SK-N-SH treated with all-trans-retinoic acid at 6 μM for 48 hours (cell line): ENCODE measurements around the gene THRB.

Source experiments
- ATAC-seq: fragments of 200-7000 bp; cut with Tn5 transposase; 3 replicates; pipeline ENCODE4 v1.9.1; 2020; ENCODE audit warnings: mild to moderate bottlenecking, moderate library complexity
- ARNTL ChIP-seq: fragments of 450-650 bp; formaldehyde crosslinking; IDR thresholded peaks from 2 replicates; pipeline ENCODE4 v1.5.0; 2020; ENCODE audit warnings: low read depth, mild to moderate bottlenecking, moderate library complexity, borderline replicate concordance
- CREB5 ChIP-seq: fragments of 250-450 bp; sonication (Bioruptor Pico); IDR thresholded peaks from 2 replicates; pipeline ENCODE4 v1.5.1; 2020; ENCODE audit warnings: low read depth, mild to moderate bottlenecking, moderate library complexity
- CSDC2 ChIP-seq: fragments of 250-450 bp; sonication (Bioruptor Pico); IDR thresholded peaks from 2 replicates; pipeline ENCODE4 v1.5.0; 2020; ENCODE audit warnings: mild to moderate bottlenecking, moderate library complexity
- ESRRG ChIP-seq: fragments of 250-450 bp; sonication (Bioruptor Pico); IDR thresholded peaks from 2 replicates; pipeline ENCODE4 v1.6.1; 2021; ENCODE audit warnings: mild to moderate bottlenecking
- GLIS3 ChIP-seq: fragments of 250-450 bp; sonication (Bioruptor Pico); IDR thresholded peaks from 2 replicates; pipeline ENCODE4 v1.5.0; 2020; ENCODE audit warnings: mild to moderate bottlenecking, moderate library complexity
- ISL1 ChIP-seq: fragments of 250-450 bp; sonication (Bioruptor Pico); IDR thresholded peaks from 2 replicates; pipeline ENCODE4 v2.1.2; 2022; ENCODE audit warnings: mild to moderate bottlenecking, moderate library complexity
- OSR1 ChIP-seq: fragments of 250-450 bp; sonication (Bioruptor Pico); IDR thresholded peaks from 2 replicates; pipeline ENCODE4 v1.8.0; 2022; ENCODE audit warnings: moderate library complexity, mild to moderate bottlenecking, inconsistent platforms
- PATZ1 ChIP-seq: fragments of 250-450 bp; sonication (Bioruptor Pico); IDR thresholded peaks from 2 replicates; pipeline ENCODE4 v1.8.0; 2020; ENCODE audit warnings: mild to moderate bottlenecking, moderate library complexity, borderline replicate concordance
- PPARA ChIP-seq: fragments of 250-450 bp; sonication (Bioruptor Pico); IDR thresholded peaks from 2 replicates; pipeline ENCODE4 v1.5.0; 2020; ENCODE audit warnings: mild to moderate bottlenecking, borderline replicate concordance
- RARB ChIP-seq: fragments of 250-450 bp; sonication (Bioruptor Pico); IDR thresholded peaks from 2 replicates; pipeline ENCODE4 v1.8.0; 2021; ENCODE audit warnings: mild to moderate bottlenecking, moderate library complexity
- SNAI2 ChIP-seq: fragments of 250-450 bp; sonication (Bioruptor Pico); IDR thresholded peaks from 2 replicates; pipeline ENCODE4 v1.5.0; 2020; ENCODE audit warnings: mild to moderate bottlenecking, moderate library complexity
- TCF4 ChIP-seq: fragments of 250-450 bp; sonication (Bioruptor Pico); IDR thresholded peaks from 2 replicates; pipeline ENCODE4 v1.8.0; 2021; ENCODE audit warnings: mild to moderate bottlenecking, moderate library complexity, borderline replicate concordance
- ZC3H10 ChIP-seq: fragments of 250-450 bp; sonication (Bioruptor Pico); IDR thresholded peaks from 2 replicates; pipeline ENCODE4 v1.5.1; 2021; ENCODE audit warnings: mild to moderate bottlenecking, moderate library complexity
- ZFP30 ChIP-seq: fragments of 450-650 bp; formaldehyde crosslinking; IDR thresholded peaks from 2 replicates; pipeline ENCODE4 v1.5.0; 2022; ENCODE audit warnings: mild to moderate bottlenecking, moderate library complexity
- ZNF565 ChIP-seq: fragments of 450-650 bp; formaldehyde crosslinking; conservative IDR thresholded peaks from 2 replicates; pipeline ENCODE4 v1.5.0; 2020; ENCODE audit warnings: low read depth, mild to moderate bottlenecking, moderate library complexity
- ZNF70 ChIP-seq: fragments of 450-650 bp; formaldehyde crosslinking; IDR thresholded peaks from 2 replicates; pipeline ENCODE4 v1.5.0; 2020; ENCODE audit warnings: mild to moderate bottlenecking, moderate library complexity
- ZNF8 ChIP-seq: fragments of 450-650 bp; formaldehyde crosslinking; IDR thresholded peaks from 2 replicates; pipeline ENCODE4 v1.5.0; 2020; ENCODE audit warnings: mild to moderate bottlenecking, moderate library complexity
- TF ChIP-seq, protein P1 (sequence below): fragments of 250-450 bp; sonication (Bioruptor Pico); IDR thresholded peaks from 2 replicates; pipeline ENCODE4 v1.5.0; 2020; ENCODE audit warnings: mild to moderate bottlenecking, moderate library complexity
- TF ChIP-seq, protein P2 (sequence below): fragments of 250-450 bp; sonication (Bioruptor Pico); IDR thresholded peaks from 2 replicates; pipeline ENCODE4 v1.5.1; 2021; ENCODE audit warnings: mild to moderate bottlenecking, moderate library complexity

THRB gene

GRCh38 chr3:24407980-24408680 lies 86.5 kb downstream of the THRB start:
- no peak for ATAC-seq
- TF ChIP-seq ZNF8 (CRISPR knock-in tag) (no peak), ZFP30 (CRISPR knock-in tag) (no peak), PPARA (CRISPR knock-in tag) (no peak), RARB (CRISPR knock-in tag) (no peak), TCF4 (no peak), CSDC2 (no peak), GLIS3 (CRISPR knock-in tag) (no peak)
- TF ChIP-seq, protein P1, sequence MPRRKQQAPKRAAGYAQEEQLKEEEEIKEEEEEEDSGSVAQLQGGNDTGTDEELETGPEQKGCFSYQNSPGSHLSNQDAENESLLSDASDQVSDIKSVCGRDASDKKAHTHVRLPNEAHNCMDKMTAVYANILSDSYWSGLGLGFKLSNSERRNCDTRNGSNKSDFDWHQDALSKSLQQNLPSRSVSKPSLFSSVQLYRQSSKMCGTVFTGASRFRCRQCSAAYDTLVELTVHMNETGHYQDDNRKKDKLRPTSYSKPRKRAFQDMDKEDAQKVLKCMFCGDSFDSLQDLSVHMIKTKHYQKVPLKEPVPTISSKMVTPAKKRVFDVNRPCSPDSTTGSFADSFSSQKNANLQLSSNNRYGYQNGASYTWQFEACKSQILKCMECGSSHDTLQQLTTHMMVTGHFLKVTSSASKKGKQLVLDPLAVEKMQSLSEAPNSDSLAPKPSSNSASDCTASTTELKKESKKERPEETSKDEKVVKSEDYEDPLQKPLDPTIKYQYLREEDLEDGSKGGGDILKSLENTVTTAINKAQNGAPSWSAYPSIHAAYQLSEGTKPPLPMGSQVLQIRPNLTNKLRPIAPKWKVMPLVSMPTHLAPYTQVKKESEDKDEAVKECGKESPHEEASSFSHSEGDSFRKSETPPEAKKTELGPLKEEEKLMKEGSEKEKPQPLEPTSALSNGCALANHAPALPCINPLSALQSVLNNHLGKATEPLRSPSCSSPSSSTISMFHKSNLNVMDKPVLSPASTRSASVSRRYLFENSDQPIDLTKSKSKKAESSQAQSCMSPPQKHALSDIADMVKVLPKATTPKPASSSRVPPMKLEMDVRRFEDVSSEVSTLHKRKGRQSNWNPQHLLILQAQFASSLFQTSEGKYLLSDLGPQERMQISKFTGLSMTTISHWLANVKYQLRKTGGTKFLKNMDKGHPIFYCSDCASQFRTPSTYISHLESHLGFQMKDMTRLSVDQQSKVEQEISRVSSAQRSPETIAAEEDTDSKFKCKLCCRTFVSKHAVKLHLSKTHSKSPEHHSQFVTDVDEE = no peak
- TF ChIP-seq, protein P2, sequence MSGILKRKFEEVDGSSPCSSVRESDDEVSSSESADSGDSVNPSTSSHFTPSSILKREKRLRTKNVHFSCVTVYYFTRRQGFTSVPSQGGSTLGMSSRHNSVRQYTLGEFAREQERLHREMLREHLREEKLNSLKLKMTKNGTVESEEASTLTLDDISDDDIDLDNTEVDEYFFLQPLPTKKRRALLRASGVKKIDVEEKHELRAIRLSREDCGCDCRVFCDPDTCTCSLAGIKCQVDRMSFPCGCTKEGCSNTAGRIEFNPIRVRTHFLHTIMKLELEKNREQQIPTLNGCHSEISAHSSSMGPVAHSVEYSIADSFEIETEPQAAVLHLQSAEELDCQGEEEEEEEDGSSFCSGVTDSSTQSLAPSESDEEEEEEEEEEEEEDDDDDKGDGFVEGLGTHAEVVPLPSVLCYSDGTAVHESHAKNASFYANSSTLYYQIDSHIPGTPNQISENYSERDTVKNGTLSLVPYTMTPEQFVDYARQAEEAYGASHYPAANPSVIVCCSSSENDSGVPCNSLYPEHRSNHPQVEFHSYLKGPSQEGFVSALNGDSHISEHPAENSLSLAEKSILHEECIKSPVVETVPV (CRISPR knock-in tag) = no peak

DNA sequence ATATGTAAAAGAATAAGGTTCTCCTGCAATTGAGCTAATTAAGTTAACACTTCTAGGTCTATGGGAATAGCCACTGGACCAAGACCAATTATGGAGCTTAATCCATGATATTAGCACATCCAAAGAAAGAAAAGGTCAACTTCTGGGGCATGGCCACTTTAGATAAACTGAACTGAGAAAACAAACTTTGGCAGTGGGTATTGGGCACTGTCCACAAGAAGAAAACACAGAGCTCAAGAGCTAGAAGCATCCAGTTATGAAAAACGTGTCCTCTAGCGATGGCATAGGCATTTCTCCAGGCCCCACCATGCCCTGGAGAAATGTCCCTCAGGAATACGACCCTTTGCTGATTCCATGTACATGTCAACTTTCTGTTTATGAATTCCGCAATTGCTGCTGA lies 87.8 kb downstream of the THRB start:
- TF ChIP-seq ZFP30 (CRISPR knock-in tag) (no peak), ZNF70 (CRISPR knock-in tag) (no peak), PPARA (CRISPR knock-in tag) (no peak), TCF4 (no peak), CSDC2 (no peak)

DNA sequence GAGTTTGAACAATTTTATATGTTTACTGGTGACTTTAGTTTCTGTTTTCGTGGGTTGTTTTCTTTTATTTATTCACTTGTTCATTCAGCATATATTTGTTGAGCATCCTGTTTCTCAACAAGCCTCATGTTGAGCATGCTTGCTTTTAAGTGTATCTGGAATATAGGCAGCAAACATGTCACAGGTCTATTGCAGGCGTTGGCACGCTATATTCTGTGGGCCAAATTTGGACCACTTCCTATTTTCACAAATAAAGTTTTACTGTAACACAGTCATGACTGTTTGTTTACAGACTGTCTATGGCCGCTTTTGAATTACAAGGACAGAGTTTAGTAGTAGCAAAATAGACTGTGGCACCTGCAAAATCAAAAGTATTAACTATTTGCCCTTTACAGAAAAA lies 89.6 kb downstream of the THRB start:
- no peak for TF ChIP-seq ZFP30 (CRISPR knock-in tag)
- TF ChIP-seq CREB5 (CRISPR knock-in tag) = no peak
- no peak for ATAC-seq

More for the DNA sequence above, 87.8 kb downstream of the THRB start:
- ATAC-seq = no peak

DNA sequence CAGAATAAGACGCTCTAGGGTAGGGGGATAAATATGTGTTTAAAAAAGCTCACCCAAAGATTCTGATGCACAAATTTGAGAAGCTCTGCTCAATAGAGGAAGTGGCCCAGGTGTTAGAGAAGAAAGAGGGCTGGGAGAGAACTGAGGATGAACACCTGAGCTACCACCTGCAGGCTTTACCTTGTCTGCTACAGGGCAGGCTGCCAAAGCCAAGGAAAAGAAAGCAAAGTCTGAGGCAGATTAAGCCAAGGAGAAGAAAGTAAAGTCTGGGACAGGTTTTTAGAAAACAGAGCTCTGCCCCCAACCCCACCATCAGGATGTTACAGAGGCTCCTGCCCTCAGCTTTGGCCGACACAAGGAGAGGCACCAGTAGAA lies 92.9 kb downstream of the THRB start:
- TF ChIP-seq PPARA (CRISPR knock-in tag) = no peak
- no peak for ATAC-seq

- ATAC-seq = no peak
- no peak for TF ChIP-seq SNAI2 (CRISPR knock-in tag)
- TF ChIP-seq GLIS3 (CRISPR knock-in tag) = no peak
- TF ChIP-seq, protein P2 (CRISPR knock-in tag) = no peak
- no peak for TF ChIP-seq OSR1
- no peak for TF ChIP-seq ZC3H10 (CRISPR knock-in tag)
- TF ChIP-seq ZNF8 (CRISPR knock-in tag) = no peak
- no peak for TF ChIP-seq CSDC2
- TF ChIP-seq PPARA (CRISPR knock-in tag) = no peak
- no peak for TF ChIP-seq ARNTL (CRISPR knock-in tag)
These were observed 93.4 kb downstream of the THRB start for GRCh38 chr3:24401090-24401810.

- ATAC-seq = no peak
- TF ChIP-seq ZNF8 (CRISPR knock-in tag) (no peak), ZFP30 (CRISPR knock-in tag) (no peak), ISL1 (no peak), TCF4 (no peak), RARB (CRISPR knock-in tag) (no peak), ESRRG (CRISPR knock-in tag) (no peak), SNAI2 (CRISPR knock-in tag) (no peak), ARNTL (CRISPR knock-in tag) (no peak), ZNF565 (CRISPR knock-in tag) (no peak), PATZ1 (CRISPR knock-in tag) (no peak), ZC3H10 (CRISPR knock-in tag) (no peak)
- TF ChIP-seq, protein P2 (CRISPR knock-in tag) = no peak
These were observed 94.2 kb downstream of the THRB start for GRCh38 chr3:24400450-24400849.
